HUES6 (cell line): ENCODE measurements around the gene SELENOI.

Source experiments
- H3K27ac ChIP-seq: 2 replicates; pipeline ENCODE4 v1.7.0; 2013; ENCODE audit warnings: low read depth, mild to moderate bottlenecking, low read length, inconsistent platforms
- H3K27me3 ChIP-seq: 2 replicates; pipeline ENCODE4 v1.6.1; 2013; ENCODE audit warnings: low read length; ENCODE audit not compliant: control insufficient read depth, insufficient read depth
- H3K36me3 ChIP-seq: 2 replicates; pipeline ENCODE4 v1.6.1; 2013; ENCODE audit warnings: low read length; ENCODE audit not compliant: control insufficient read depth, insufficient read depth
- H3K4me1 ChIP-seq: 2 replicates; pipeline ENCODE4 v1.6.1; 2013; ENCODE audit warnings: low read length; ENCODE audit not compliant: control insufficient read depth, insufficient read depth
- H3K4me3 ChIP-seq: 2 replicates; pipeline ENCODE4 v1.5.1; 2013; ENCODE audit warnings: low read depth, low read length
- H3K9ac ChIP-seq: one replicate; pipeline ENCODE4 v1.6.1; 2013; ENCODE audit warnings: mild to moderate bottlenecking, low read length
- H3K9me3 ChIP-seq: 2 replicates; pipeline ENCODE4 v1.6.1; 2013; ENCODE audit warnings: low read depth, low read length; ENCODE audit not compliant: control insufficient read depth, insufficient read depth

Gene SELENOI

DNA sequence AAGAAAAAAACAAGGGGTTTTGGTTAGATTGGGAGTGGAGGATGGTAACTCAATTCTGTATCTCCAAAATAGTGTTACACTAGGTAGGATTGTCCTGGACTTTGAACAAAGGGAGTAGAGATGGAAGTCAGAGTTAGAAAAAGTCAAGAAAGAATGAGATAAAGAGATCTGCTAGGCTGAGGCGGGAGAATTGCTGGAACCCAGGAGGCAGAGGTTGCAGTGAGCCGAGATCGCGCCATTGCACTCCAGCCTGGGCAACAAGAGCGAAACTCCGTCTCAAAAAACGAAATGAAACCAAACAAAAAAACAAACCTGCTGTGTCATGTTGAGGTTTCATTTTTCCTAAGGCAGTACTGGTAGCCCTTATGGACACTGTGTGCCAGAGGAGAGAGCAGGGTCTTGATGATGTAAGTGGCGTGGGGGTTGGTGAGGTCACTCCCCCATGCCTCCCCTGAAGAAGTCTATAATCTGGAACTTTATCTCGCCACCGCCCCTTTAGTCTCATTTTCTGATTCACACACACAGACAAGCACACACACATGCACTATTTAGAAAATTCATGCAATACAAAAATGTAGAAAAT lies 66.2 kb downstream of the SELENOI start:
- H3K9me3 ChIP-seq = no peaks in the 10 kb centered on the region
- no peaks in the 10 kb centered on the region for H3K27me3 ChIP-seq
- H3K27ac ChIP-seq = no peak overlapping the region
- no peak overlapping the region for H3K4me3 ChIP-seq
- no peaks in the 10 kb centered on the region for H3K36me3 ChIP-seq
- no peak overlapping the region for H3K9ac ChIP-seq
- H3K4me1 ChIP-seq = no peaks in the 10 kb centered on the region

DNA sequence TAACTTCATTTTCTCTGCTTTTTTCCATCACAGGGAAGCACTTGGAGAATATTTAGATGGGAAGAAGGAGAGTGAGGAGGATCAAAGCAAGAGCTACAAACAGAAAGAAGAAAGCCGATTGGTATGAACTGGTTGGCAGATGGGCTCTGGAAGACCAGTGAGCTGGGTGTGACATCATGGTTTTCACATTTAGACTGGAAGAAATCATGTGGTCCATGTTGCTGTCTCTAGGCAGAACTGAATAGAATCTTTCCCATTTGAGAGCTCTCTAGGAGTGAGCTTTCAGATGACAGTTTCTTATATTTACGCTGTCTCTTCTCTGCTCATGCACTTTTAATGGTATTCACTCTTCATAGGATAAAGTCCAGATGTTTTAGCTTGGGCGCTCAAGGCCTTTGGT lies 68.4 kb downstream of the SELENOI start:
- H3K36me3 ChIP-seq = no peaks in the 10 kb centered on the region
- no peaks in the 10 kb centered on the region for H3K27me3 ChIP-seq
- H3K9ac ChIP-seq = no peak overlapping the region
- no peaks in the 10 kb centered on the region for H3K9me3 ChIP-seq
- no peak overlapping the region for H3K27ac ChIP-seq
- H3K4me1 ChIP-seq = no peaks in the 10 kb centered on the region
- no peak overlapping the region for H3K4me3 ChIP-seq

DNA sequence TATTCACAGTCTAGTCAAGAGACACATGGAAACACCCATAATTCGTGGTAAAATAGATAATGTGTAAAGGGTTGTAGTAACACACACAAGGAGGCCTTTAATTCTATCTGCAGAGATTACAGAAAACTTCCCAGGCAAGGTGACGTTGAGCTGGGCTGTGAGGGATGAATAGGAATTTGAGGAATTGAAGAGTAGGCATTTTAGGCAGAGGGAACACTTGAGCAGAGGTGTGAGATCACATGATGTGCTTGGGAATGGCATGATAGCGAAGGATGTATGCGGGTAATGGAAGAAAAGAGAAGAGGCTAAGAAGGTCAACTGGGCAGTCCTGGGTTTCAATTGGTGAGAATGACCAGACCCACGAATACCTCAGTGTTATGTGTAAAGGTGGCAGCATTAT lies 76.0 kb downstream of the SELENOI start:
- Histone ChIP-seq H3K9ac (no peak overlapping the region), H3K4me1 (peaks cover 4% of the 10 kb centered on the region; the same call in 1 of the 2 replicates), H3K4me3 (no peak overlapping the region), H3K27me3 (no peaks in the 10 kb centered on the region), H3K27ac (no peak overlapping the region), H3K9me3 (no peaks in the 10 kb centered on the region), H3K36me3 (no peaks in the 10 kb centered on the region)

DNA sequence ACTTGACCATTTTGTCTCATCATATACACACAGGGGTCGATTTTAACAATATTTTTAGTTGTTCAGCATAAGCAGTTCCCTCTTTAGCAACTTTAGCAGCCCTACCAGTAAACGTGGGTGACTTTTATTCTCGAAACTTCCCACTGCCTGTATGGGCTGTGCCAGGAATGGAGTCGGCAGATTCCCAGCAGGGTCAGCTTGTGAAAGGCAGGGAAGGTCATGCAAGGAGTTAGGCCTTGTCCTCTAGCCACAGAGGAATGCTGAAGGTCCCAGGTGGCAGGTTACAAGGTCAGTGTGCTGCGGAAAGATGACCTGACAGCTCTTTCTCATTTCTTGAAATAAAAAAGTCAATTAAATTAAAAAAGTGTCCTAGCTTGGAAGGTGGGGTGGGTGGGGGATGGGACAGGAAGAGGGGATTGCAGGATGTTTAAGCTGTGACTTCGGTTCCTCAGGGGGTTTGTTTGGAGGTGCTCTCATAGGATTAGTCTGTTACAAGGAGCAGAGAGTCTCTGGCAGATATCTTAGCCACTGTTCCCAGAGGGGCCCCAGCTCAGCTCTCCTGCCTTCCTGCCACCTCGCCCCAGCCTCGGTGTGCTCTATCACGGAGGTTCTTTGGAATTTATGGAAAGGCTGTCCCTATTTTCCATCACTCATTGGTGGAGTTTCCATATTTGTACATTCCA lies 77.1 kb downstream of the SELENOI start:
- Histone ChIP-seq H3K9me3 (no peaks in the 10 kb centered on the region), H3K9ac (no peak overlapping the region), H3K27ac (no peak overlapping the region), H3K4me3 (no peak overlapping the region), H3K27me3 (no peaks in the 10 kb centered on the region), H3K36me3 (no peaks in the 10 kb centered on the region), H3K4me1 (peaks cover 4% of the 10 kb centered on the region; the same call in 1 of the 2 replicates)

DNA sequence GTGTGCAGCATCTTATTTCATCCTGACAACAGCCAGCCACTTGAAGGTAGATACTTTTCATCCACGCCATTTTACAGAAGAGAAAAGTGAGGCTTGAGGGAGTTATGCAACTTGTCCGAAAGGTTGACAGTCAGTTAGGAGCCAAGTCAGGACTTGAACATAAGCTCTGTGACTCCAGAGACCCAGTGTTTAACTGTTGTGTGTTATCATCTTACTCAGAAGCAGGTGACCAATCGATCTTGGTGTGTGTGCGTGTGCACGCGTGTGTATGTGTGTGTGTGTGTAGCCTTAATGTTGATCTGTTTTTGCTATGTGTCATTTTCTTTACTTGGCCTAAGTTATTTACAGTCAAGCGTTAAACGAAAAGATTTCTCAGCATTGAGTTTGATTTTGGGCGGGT lies 77.8 kb downstream of the SELENOI start:
- no peaks in the 10 kb centered on the region for H3K27me3 ChIP-seq
- H3K9ac ChIP-seq = no peak overlapping the region
- peaks cover 4% of the 10 kb centered on the region; the same call in 1 of the 2 replicates for H3K4me1 ChIP-seq
- H3K27ac ChIP-seq = no peak overlapping the region
- no peaks in the 10 kb centered on the region for H3K36me3 ChIP-seq
- no peak overlapping the region for H3K4me3 ChIP-seq
- no peaks in the 10 kb centered on the region for H3K9me3 ChIP-seq

DNA sequence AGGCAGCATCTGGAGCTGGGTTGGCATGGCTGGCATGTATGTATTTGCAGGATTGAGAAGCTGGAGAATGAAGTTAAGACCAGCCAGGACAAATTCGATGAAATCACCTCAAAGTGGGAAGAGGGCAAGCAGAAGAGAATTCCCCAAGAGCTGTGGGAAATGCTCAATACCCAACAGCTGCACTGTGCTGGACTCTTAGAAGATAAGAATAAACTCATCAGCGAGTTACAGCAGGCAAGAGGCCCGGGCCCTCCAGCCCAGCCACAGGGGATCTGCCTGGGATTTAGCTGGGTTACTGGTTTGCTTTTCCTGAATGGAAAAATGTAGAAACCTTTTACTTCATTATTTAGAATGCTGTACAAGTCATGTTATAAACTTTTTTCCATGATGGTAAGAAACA lies 78.3 kb downstream of the SELENOI start:
- Histone ChIP-seq H3K27ac (no peak overlapping the region), H3K9me3 (no peaks in the 10 kb centered on the region)

DNA sequence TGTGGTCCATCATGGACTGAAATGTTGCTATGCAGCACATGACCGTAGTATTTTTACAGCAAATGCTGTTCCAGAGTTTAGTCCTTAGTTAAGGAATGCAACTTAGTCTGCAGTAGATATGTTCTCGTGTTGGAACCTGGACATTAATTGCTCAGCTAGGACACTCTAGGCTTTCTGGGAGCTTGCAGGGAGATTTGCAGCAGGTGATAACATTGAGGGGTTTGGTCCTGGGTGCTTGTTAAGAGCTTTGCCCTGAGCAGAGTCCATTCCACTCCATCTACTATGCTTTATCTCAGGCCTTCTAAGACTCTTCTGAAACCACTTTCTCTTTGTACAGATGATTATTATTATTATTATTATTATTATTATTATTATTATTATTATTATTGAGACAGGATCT lies 82.9 kb downstream of the SELENOI start:
- Histone ChIP-seq H3K4me3 (no peak overlapping the region), H3K36me3 (no peaks in the 10 kb centered on the region), H3K9me3 (no peaks in the 10 kb centered on the region), H3K4me1 (no peaks in the 10 kb centered on the region), H3K27ac (no peak overlapping the region), H3K9ac (no peak overlapping the region), H3K27me3 (no peaks in the 10 kb centered on the region)

More for the DNA sequence above, 78.3 kb downstream of the SELENOI start:
- peaks cover 4% of the 10 kb centered on the region; the same call in 1 of the 2 replicates for H3K4me1 ChIP-seq
- H3K9ac ChIP-seq = no peak overlapping the region
- no peaks in the 10 kb centered on the region for H3K36me3 ChIP-seq
- no peak overlapping the region for H3K4me3 ChIP-seq
- H3K27me3 ChIP-seq = no peaks in the 10 kb centered on the region

DNA sequence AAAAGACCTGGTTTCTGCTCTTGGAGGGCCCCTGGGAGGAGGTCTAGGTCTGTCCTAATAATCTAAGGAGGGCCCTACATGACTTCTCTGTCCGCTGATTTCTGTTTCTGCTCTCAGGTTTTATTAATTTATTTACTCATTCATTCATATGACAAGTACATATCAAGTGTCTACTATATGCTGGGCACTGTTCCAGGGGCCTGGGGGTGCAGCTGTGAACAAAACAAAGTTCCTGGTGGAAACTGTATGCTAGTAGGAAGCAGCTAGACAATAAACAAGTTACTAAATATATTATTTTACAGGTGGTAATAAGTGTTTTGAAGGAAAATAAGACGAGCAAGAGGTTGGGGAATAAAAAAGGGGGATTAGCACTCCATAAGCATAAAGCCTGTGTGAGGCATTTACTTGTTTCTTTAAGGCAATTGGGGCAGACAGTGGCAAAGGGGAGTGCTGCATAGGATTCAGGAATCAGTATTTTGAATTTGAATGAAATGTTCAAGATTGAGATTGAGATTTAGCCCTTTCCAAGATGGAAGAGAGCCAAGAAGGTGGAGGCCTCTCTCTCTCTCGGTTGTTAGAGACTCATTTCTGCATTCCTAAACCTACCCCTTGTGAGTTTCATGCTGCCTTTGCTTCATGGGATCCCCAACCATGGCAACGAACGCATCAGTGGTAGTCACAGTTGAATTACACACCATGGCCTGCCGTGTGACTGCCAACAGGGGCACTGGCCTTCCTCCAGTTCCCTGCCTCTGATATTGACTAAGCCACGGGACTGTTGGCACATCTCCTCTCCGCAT lies 84.0 kb downstream of the SELENOI start:
- Histone ChIP-seq H3K9ac (no peak overlapping the region), H3K27me3 (no peaks in the 10 kb centered on the region), H3K9me3 (no peaks in the 10 kb centered on the region), H3K36me3 (no peaks in the 10 kb centered on the region), H3K4me1 (no peaks in the 10 kb centered on the region), H3K27ac (no peak overlapping the region), H3K4me3 (no peak overlapping the region)

DNA sequence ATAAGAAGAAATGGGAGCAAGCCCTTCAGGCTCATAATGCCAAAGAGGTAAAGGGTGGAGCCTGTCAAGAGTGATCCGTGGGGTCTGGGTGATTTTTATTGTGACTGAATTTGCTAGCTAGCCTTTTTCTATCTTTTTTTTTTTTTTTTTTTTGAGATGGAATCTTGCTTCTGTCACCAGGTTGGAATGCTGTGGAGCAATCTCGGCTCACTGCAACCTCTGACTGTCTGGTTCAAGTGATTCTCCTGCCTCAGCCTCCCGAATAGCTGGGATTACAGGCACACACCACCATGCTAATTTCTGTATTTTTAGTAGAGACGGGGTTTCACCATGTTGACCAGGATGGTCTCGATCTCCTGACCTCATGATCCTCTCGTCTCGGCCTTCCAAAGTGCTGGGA lies 84.9 kb downstream of the SELENOI start:
- Histone ChIP-seq H3K36me3 (no peaks in the 10 kb centered on the region), H3K27me3 (no peaks in the 10 kb centered on the region), H3K9me3 (no peaks in the 10 kb centered on the region), H3K4me3 (no peak overlapping the region), H3K4me1 (no peaks in the 10 kb centered on the region), H3K27ac (no peak overlapping the region), H3K9ac (no peak overlapping the region)

DNA sequence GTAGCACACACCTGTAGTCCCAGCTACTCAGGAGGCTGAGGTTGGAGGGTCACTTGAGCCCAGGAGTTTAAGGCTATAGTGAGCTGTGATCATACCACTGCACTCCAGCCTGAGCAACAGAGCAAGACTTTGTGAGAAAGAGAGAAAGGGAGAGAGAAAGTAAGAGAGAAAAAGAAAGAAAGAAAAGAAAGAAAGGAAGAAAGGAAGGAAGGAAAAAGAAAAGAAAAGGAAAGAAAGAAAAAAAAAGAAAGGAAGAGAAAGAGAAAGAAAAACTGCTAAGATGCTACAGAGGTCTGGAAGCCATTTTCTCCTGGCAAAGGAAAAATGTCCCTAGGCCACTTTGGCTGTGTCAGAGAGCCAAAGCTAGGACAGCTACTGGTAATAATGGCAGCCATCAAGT lies 86.4 kb downstream of the SELENOI start:
- H3K9me3 ChIP-seq = no peaks in the 10 kb centered on the region
- H3K4me1 ChIP-seq = no peaks in the 10 kb centered on the region
- H3K36me3 ChIP-seq = no peaks in the 10 kb centered on the region
- no peak overlapping the region for H3K4me3 ChIP-seq
- no peak overlapping the region for H3K9ac ChIP-seq
- H3K27ac ChIP-seq = no peak overlapping the region
- H3K27me3 ChIP-seq = no peaks in the 10 kb centered on the region

DNA sequence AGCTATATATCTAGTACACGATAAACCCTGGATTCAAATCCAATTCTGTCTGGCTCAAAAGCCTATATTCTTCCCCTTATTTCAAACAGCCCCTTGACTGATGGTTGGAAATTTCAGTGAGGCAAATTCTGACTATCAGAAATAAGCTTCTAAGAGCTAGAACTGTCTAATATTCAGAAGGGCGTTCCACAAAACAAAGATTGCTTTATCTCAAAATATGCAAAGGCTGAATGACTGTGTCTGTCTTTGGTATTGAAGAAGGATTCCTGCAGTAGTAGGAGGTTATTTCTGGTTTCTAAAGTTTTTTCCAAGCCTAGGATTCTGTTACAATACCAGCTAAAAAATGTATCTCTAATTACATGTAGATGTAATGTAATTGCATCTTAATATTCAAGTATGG lies 86.9 kb downstream of the SELENOI start:
- Histone ChIP-seq H3K4me3 (no peak overlapping the region), H3K9me3 (no peaks in the 10 kb centered on the region), H3K9ac (no peak overlapping the region), H3K27ac (no peak overlapping the region), H3K27me3 (no peaks in the 10 kb centered on the region), H3K4me1 (no peaks in the 10 kb centered on the region), H3K36me3 (no peaks in the 10 kb centered on the region)
